ENCODE results near the gene TIGAR.

The TIGAR gene

DNA sequence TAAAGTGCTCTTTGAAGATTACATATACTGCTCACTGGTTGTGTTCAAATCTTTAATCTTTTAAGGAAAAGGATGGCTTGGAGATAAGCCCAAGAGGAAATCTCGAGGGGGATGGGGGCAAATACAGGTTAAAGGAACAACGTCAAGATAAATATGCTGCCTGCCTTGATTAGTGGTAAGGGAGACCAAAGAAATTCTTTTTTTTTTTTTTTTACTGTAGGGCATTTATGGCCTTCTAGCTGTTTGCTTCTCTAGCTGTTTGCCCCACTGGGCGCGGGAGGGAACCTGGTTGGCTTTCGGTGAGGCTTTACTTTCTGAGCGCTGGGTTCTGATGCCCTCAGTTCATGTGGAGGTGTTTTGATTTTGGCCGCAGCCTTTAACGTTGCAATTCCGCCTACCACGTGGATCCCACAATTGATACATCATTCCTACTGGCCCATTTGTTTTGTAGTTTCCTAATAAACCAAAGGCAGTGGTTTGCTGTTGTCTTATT lies 41.8 kb upstream of the TIGAR start:
- peaks cover 34% of the 10 kb centered on the region for H3K27me3 ChIP-seq (ENCODE audit: insufficient read depth, low read length, poor library complexity)
- no peak overlapping the region for H3K27ac ChIP-seq (ENCODE audit: low read length)
- H3K79me2 ChIP-seq (ENCODE audit: insufficient read depth, low read length): no peaks in the 10 kb centered on the region
- H4K20me1 ChIP-seq (ENCODE audit: insufficient read depth, low read length): peaks cover 8% of the 10 kb centered on the region
- no peaks in the 10 kb centered on the region for H3K36me3 ChIP-seq (ENCODE audit: insufficient read depth, low read length)
- DNase-seq: no peak
- ATAC-seq (ENCODE audit: insufficient read depth, low read depth): no peak
- no peak overlapping the region for H3K4me2 ChIP-seq (ENCODE audit: insufficient read depth, low read length)
- no peaks in the 10 kb centered on the region for H3K9me3 ChIP-seq (ENCODE audit: insufficient read depth, low read length, severe bottlenecking)
- no peak for TF ChIP-seq EZH2 (IDR thresholded peaks at IDR 0.05; ENCODE audit: borderline replicate concordance, low read depth, low read length, severe bottlenecking)
- TF ChIP-seq, protein P1, sequence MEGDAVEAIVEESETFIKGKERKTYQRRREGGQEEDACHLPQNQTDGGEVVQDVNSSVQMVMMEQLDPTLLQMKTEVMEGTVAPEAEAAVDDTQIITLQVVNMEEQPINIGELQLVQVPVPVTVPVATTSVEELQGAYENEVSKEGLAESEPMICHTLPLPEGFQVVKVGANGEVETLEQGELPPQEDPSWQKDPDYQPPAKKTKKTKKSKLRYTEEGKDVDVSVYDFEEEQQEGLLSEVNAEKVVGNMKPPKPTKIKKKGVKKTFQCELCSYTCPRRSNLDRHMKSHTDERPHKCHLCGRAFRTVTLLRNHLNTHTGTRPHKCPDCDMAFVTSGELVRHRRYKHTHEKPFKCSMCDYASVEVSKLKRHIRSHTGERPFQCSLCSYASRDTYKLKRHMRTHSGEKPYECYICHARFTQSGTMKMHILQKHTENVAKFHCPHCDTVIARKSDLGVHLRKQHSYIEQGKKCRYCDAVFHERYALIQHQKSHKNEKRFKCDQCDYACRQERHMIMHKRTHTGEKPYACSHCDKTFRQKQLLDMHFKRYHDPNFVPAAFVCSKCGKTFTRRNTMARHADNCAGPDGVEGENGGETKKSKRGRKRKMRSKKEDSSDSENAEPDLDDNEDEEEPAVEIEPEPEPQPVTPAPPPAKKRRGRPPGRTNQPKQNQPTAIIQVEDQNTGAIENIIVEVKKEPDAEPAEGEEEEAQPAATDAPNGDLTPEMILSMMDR (IDR thresholded peaks at IDR 0.05; ENCODE audit: borderline replicate concordance, extremely low read depth, low read length, poor library complexity, severe bottlenecking): no peak
- H2AFZ ChIP-seq (ENCODE audit: low read depth, low read length): no peak overlapping the region
- no peak overlapping the region for H3K4me3 ChIP-seq (ENCODE audit: low read depth in 1 of 2, low read length in 2 of 2)
- H3K4me1 ChIP-seq (ENCODE audit: insufficient read depth, low read length): peaks cover 5% of the 10 kb centered on the region
- no peak overlapping the region for H3K9ac ChIP-seq (ENCODE audit: low read depth, low read length)

DNA sequence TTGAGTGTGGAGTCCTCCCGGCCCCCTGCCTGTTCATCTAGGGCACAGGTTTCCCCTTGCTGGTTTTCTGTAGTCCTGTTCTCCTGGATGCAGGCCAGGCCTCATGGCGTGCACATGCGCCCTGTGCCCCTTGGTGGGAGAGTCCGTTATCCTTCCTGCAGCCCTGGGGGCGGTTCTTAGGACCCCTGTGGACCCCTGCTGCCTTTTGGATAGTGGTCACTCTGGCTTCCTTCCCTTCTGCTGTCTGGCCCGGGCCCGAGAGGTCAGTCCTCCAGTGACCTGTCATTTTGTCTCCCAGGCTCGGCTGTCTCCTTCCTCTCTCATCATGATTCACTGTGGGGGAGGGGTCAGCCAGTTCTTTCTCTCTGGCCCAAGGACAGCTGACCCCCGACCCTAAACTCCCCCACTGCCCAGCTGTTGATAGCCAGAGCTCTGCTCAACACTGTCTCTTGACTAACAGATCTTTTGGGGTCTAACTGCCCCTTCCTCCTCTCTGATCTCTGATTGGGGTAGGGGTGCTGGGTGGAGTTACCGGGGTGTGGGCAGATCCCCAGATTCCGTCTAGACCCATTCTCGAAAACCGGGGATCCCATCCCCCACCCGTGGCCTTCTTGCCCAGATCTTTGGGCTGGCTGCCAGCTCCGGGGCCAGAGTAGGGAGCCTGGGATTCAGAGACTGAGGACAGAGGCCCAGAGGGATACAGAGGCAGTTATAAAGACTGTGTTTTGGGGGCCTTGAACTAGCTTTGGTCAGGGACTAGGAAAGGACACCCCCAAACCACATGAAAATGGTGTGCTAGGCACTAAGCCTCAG lies 40.5 kb upstream of the TIGAR start:
- Histone ChIP-seq H3K36me3 (ENCODE audit: insufficient read depth, low read length) (no peaks in the 10 kb centered on the region), H3K4me3 (ENCODE audit: low read depth in 1 of 2, low read length in 2 of 2) (no peak overlapping the region), H3K27me3 (ENCODE audit: insufficient read depth, low read length, poor library complexity) (peaks cover 21% of the 10 kb centered on the region), H3K27ac (ENCODE audit: low read length) (no peak overlapping the region), H2AFZ (ENCODE audit: low read depth, low read length) (no peak overlapping the region), H3K4me1 (ENCODE audit: insufficient read depth, low read length) (no peaks in the 10 kb centered on the region), H4K20me1 (ENCODE audit: insufficient read depth, low read length) (peaks cover 3% of the 10 kb centered on the region), H3K9me3 (ENCODE audit: insufficient read depth, low read length, severe bottlenecking) (no peaks in the 10 kb centered on the region), H3K9ac (ENCODE audit: low read depth, low read length) (no peak overlapping the region), H3K79me2 (ENCODE audit: insufficient read depth, low read length) (no peaks in the 10 kb centered on the region), H3K4me2 (ENCODE audit: insufficient read depth, low read length) (no peak overlapping the region)
- TF ChIP-seq, protein P1 (IDR thresholded peaks at IDR 0.05; ENCODE audit: borderline replicate concordance, extremely low read depth, low read length, poor library complexity, severe bottlenecking): no peak
- no peak for TF ChIP-seq EZH2 (IDR thresholded peaks at IDR 0.05; ENCODE audit: borderline replicate concordance, low read depth, low read length, severe bottlenecking)
- no peak for DNase-seq
- no peak for ATAC-seq (ENCODE audit: insufficient read depth, low read depth)

DNA sequence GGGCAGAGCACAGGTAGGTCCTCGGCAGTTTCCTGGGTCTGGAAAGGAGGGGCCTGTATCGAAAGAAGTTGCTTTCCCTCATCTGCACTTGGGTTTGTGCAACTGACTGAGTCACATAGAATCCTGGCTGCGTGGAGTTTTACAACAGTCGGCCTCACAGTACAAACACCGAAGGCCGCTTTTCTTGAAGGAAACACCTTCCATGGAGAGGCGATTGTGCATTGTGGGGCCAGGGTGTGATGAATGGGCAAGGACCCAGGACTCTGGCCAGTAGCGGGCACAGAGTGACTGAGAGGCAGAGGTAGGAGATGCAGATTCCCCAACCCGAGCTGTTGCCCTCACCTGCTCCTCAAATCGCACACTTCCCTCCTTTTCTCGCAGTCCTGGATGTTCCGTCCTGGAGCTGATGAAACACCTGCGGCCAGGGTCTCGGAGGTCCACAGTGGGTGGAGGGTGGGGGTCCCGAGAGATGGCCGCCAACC lies 39.8 kb upstream of the TIGAR start:
- no peak overlapping the region for H3K4me2 ChIP-seq (ENCODE audit: insufficient read depth, low read length)

More for the DNA sequence above, 39.8 kb upstream of the TIGAR start:
- Histone ChIP-seq H3K27ac (ENCODE audit: low read length) (no peak overlapping the region), H3K79me2 (ENCODE audit: insufficient read depth, low read length) (no peaks in the 10 kb centered on the region), H2AFZ (ENCODE audit: low read depth, low read length) (no peak overlapping the region), H4K20me1 (ENCODE audit: insufficient read depth, low read length) (peaks cover 3% of the 10 kb centered on the region), H3K27me3 (ENCODE audit: insufficient read depth, low read length, poor library complexity) (peaks cover 14% of the 10 kb centered on the region), H3K9me3 (ENCODE audit: insufficient read depth, low read length, severe bottlenecking) (no peaks in the 10 kb centered on the region), H3K9ac (ENCODE audit: low read depth, low read length) (no peak overlapping the region), H3K4me1 (ENCODE audit: insufficient read depth, low read length) (no peaks in the 10 kb centered on the region), H3K4me3 (ENCODE audit: low read depth in 1 of 2, low read length in 2 of 2) (no peak overlapping the region), H3K36me3 (ENCODE audit: insufficient read depth, low read length) (no peaks in the 10 kb centered on the region)
- TF ChIP-seq EZH2 (IDR thresholded peaks at IDR 0.05; ENCODE audit: borderline replicate concordance, low read depth, low read length, severe bottlenecking): no peak
- TF ChIP-seq, protein P1 (IDR thresholded peaks at IDR 0.05; ENCODE audit: borderline replicate concordance, extremely low read depth, low read length, poor library complexity, severe bottlenecking): no peak
- DNase-seq (no peak), ATAC-seq (ENCODE audit: insufficient read depth, low read depth) (no peak)
